Progenitor cell of endocrine pancreas (in vitro differentiated cells): ENCODE results near the gene GPR176. TPM values are rescaled to one million over a fixed set of nuclear protein-coding genes. Genes with fewer than 3 reads are reported as not detected.

Experiments used
- DNase-seq: peaks from one replicate; pipeline ENCODE4 v3.0.0; 2021; ENCODE audit warnings: low spot score; ENCODE audit not compliant: unreplicated experiment
- H3K27ac Mint-ChIP-seq: 2 replicates; pipeline ENCODE4 v1.8.0; 2021; ENCODE audit warnings: mild to moderate bottlenecking, moderate library complexity, mixed read lengths
- H3K27me3 Mint-ChIP-seq: 2 replicates; pipeline ENCODE4 v1.8.0; 2021; ENCODE audit warnings: mixed read lengths
- H3K36me3 Mint-ChIP-seq: 2 replicates; pipeline ENCODE4 v1.8.0; 2022; ENCODE audit warnings: mixed read lengths; ENCODE audit not compliant: insufficient read depth
- H3K4me1 Mint-ChIP-seq: 2 replicates; pipeline ENCODE4 v1.8.0; 2021; ENCODE audit warnings: low read depth, mixed read lengths
- H3K4me3 Mint-ChIP-seq: 2 replicates; pipeline ENCODE4 v1.8.0; 2021; ENCODE audit warnings: low read depth, mild to moderate bottlenecking, moderate library complexity, mixed read lengths
- H3K9me3 Mint-ChIP-seq: 2 replicates; pipeline ENCODE4 v1.8.0; 2021; ENCODE audit warnings: low read depth, mixed read lengths
- total RNA-seq: library from RNA; stranded (reverse); gene quantifications from 2 replicates; pipeline ENCODE4 v1.2.1, GENCODE V29; 2021
- TF ChIP-seq, protein P1 (sequence below): fragments of 200-600 bp; sonication (generic); IDR thresholded peaks from one replicate; pipeline ENCODE4 v1.5.0; 2021; ENCODE audit warnings: antibody characterized with exemption, mild to moderate bottlenecking; ENCODE audit not compliant: unreplicated experiment

Gene GPR176
- total RNA-seq, 1 donor from 2014 or later = 1.0 TPM

DNA sequence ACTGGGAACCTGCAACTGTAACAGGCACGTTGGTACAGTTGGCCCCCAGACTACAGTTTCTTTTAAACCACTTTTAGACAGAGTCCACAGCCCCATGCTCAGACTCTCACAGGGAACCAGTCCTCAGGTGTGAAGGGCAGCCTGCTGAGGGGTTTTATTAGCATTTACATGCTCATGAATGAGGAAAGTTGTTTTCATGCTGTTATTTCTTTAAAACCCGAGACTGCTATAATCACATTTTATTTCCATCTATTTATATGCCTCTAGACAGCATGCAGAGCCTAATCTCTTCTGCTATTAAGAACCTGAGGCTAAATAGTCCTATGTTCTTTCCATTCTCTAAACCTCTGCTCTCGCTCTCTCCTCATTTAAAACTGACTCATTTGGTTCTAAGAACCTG is 111.2 kb downstream of the GPR176 start:
- Mint-ChIP-seq H3K4me3 (no peak overlapping the region), H3K27ac (no peak overlapping the region), H3K9me3 (no peaks in the 10 kb centered on the region), H3K4me1 (no peaks in the 10 kb centered on the region), H3K36me3 (no peaks in the 10 kb centered on the region), H3K27me3 (no peaks in the 10 kb centered on the region)
- DNase-seq = no peak
- TF ChIP-seq, protein P1, sequence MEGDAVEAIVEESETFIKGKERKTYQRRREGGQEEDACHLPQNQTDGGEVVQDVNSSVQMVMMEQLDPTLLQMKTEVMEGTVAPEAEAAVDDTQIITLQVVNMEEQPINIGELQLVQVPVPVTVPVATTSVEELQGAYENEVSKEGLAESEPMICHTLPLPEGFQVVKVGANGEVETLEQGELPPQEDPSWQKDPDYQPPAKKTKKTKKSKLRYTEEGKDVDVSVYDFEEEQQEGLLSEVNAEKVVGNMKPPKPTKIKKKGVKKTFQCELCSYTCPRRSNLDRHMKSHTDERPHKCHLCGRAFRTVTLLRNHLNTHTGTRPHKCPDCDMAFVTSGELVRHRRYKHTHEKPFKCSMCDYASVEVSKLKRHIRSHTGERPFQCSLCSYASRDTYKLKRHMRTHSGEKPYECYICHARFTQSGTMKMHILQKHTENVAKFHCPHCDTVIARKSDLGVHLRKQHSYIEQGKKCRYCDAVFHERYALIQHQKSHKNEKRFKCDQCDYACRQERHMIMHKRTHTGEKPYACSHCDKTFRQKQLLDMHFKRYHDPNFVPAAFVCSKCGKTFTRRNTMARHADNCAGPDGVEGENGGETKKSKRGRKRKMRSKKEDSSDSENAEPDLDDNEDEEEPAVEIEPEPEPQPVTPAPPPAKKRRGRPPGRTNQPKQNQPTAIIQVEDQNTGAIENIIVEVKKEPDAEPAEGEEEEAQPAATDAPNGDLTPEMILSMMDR = no peak

DNA sequence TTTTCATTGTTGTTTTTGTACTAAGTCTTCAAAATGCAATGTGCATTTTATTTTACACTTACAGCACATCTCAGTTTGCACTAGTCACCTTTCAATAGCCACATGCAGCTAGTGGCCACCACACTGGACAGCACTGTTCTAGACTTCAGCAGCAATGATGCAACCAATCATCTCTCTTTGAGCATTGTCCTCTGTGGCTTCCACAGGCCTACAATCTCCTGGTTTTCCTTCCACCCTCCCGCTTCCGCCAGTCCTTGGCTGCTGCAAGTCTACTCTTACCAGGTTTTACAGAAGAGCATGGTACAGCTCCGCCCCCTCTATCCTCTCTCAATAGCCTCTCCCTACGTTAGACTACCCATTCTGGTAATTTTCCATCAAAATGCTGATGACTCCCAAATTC is 112.3 kb downstream of the GPR176 start:
- no peaks in the 10 kb centered on the region for H3K27me3 Mint-ChIP-seq
- no peak overlapping the region for H3K4me3 Mint-ChIP-seq
- H3K27ac Mint-ChIP-seq = no peak overlapping the region
- H3K4me1 Mint-ChIP-seq = peaks cover 3% of the 10 kb centered on the region
- H3K9me3 Mint-ChIP-seq = no peaks in the 10 kb centered on the region
- no peaks in the 10 kb centered on the region for H3K36me3 Mint-ChIP-seq
- DNase-seq = no peak
- TF ChIP-seq, protein P1 = no peak

DNA sequence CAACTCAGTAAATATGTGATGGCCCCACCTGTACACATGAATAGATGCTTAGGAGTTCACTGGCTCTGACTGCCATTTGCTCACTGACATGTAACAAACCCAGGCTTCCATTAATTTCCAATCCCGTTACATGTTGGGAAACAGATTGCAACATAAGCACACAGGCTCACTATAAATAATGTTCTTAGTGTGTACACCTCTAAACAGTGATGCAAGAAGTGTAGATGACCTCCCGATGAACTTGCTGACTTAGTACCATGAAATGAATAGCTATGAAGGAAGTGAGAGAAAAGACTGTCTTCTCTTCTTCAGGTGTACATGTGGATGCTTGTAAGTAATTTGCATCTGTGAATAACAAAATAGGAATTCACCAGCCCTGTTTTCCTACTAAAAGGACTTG is 116.0 kb downstream of the GPR176 start:
- peaks cover 3% of the 10 kb centered on the region for H3K4me1 Mint-ChIP-seq
- TF ChIP-seq, protein P1 = no peak
- no peaks in the 10 kb centered on the region for H3K36me3 Mint-ChIP-seq
- no peaks in the 10 kb centered on the region for H3K9me3 Mint-ChIP-seq
- H3K27ac Mint-ChIP-seq = no peak overlapping the region
- H3K27me3 Mint-ChIP-seq = peaks cover 3% of the 10 kb centered on the region
- no peak for DNase-seq
- H3K4me3 Mint-ChIP-seq = no peak overlapping the region

DNA sequence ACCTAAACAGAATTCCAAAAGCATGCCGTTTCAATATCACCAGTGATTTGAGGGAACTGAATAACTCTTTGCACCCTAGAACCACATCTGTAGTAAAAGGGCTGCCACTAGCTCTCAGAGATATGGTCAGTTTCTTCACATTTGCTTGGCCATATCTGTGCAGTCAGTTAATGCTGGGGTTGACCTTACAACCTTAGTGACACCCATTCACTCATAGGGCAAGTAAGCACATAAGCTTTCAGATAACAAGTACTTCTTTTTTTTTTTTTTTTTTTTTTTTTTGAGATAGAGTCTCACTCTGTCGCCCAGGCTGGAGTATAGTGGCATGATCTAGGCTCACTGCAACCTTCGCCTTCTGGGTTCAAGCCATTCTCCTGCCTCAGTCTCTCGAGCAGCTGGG is 117.0 kb downstream of the GPR176 start:
- Mint-ChIP-seq H3K36me3 (no peaks in the 10 kb centered on the region), H3K27me3 (peaks cover 3% of the 10 kb centered on the region), H3K4me3 (no peak overlapping the region), H3K9me3 (no peaks in the 10 kb centered on the region), H3K4me1 (peaks cover 3% of the 10 kb centered on the region), H3K27ac (no peak overlapping the region)
- no peak for DNase-seq
- TF ChIP-seq, protein P1 = no peak

DNA sequence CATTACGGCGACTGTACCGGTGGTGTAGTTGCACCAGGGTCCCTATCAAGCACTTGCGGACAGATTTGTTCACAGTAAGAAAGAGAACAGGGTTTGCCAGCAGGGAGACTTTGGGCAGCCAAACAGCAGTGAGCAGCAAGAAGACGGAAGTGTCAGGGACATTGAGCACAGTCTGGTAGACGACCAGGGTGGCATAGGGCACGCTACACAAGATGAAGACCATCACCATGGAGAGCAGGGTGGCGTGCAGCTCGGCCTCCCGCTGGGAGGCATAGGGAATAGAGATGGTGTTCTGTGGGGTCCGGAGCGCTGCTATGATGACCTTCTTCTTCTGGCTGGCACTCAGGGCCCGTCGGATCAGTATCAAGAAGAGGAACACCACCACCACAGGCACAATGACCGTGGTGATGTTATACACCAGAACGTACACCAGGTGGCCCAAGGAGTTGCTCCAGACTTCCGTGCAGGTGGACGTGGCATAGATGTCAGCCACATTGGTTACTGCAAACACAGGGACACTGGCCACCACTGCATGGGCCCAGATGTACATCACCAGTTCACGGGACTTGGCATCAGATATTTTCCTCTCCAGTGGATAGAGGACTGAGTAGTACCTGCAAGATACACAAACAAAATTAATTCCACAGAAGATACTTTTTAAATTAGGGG is 118.3 kb downstream of the GPR176 start:
- H3K9me3 Mint-ChIP-seq = no peaks in the 10 kb centered on the region
- no peak overlapping the region for H3K4me3 Mint-ChIP-seq
- H3K4me1 Mint-ChIP-seq = peaks cover 3% of the 10 kb centered on the region
- DNase-seq = no peak
- TF ChIP-seq, protein P1 = peak; percentile 44
- no peaks in the 10 kb centered on the region for H3K36me3 Mint-ChIP-seq
- H3K27me3 Mint-ChIP-seq = peaks cover 3% of the 10 kb centered on the region
- no peak overlapping the region for H3K27ac Mint-ChIP-seq
